SH-SY5Y (cell line): ENCODE data around the gene GID8.

ENCODE experiments used
- GATA2 ChIP-seq: IDR thresholded peaks from 2 replicates; pipeline ENCODE4 v1.6.1; 2011; ENCODE audit warnings: mild to moderate bottlenecking, low read depth, low read length
- GATA3 ChIP-seq: IDR thresholded peaks from 2 replicates; pipeline ENCODE4 v1.6.1; 2011; ENCODE audit warnings: low read depth, mild to moderate bottlenecking, low read length, moderate library complexity

DNA sequence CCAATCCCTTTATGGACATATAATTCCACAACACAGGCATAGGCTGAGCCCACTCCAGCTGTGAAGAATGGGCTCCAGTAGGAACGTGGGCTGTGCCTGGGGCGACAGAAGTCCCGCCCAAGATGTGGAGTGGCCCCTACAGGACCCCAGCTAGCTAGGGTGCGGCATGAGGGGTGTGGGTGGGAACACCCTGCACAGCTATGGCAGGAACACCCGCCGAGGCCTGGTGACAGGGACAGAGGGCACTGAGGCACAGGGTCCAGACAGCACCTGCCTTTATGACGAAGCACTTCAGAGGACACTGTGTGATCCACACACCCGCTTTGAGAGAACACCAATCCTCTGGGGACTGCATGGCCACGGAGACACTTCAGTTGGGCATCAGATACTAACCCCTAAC lies 48.1 kb upstream of the GID8 start:
- no peak for TF ChIP-seq GATA2
- no peak for TF ChIP-seq GATA3
